ENCODE measurements around the gene DSG2. TPM values are rescaled to one million over a fixed set of nuclear protein-coding genes. Genes with fewer than 3 reads are reported as not detected.

Gene DSG2
- total and polyA plus RNA-seq, 3 experiments from 2014 or later = 0.03 to 0.09 (median 0.07) TPM

Other genes with a start within 250 kb of the DSG2 start
- gene DSG1, start 180.0 kb upstream of the DSG2 start, total RNA-seq = not detected
- gene DSG1, start 180.0 kb upstream of the DSG2 start, polyA plus RNA-seq = not detected
- not detected for gene DSG4, start 121.4 kb upstream of the DSG2 start, total RNA-seq
- gene DSG4, start 121.4 kb upstream of the DSG2 start, polyA plus RNA-seq = not detected
- gene DSG3, start 50.4 kb upstream of the DSG2 start, total RNA-seq = not detected
- gene DSG3, start 50.4 kb upstream of the DSG2 start, polyA plus RNA-seq = not detected
- gene TTR, start 93.7 kb downstream of the DSG2 start, total RNA-seq = not detected
- gene TTR, start 93.7 kb downstream of the DSG2 start, polyA plus RNA-seq = not detected
- gene B4GALT6, start 186.4 kb downstream of the DSG2 start, total RNA-seq = 1 to 10 TPM; 3.4 to 5.1 TPM
- 0.18 TPM for gene B4GALT6, start 186.4 kb downstream of the DSG2 start, polyA plus RNA-seq